Panc1 (cell line): ENCODE measurements around the gene GABARAP. TPM values are rescaled to one million over a fixed set of nuclear protein-coding genes. Genes with fewer than 3 reads are reported as not detected.

Experiments used
- ATAC-seq: fragments of 200-7000 bp; cut with Tn5 transposase; 2 replicates; pipeline ENCODE4 v1.9.1; 2020; ENCODE audit warnings: mild to moderate bottlenecking, moderate library complexity
- BruUV-seq: library from RNA; stranded (reverse); fragments of 400-500 nt; replicated peaks from 2 replicates; lab custom pipeline; 2021; lab: Mats Ljungman, UMichigan
- CTCF ChIA-PET: fragments of 300-600 bp; sonication (Branson Sonifier 250); formaldehyde crosslinking; loops from one replicate; lab custom pipeline; 2022; ENCODE audit warnings: antibody characterized with exemption; lab: Charles Lee
- POLR2A ChIA-PET: fragments of 300-600 bp; sonication (Branson Sonifier 250); formaldehyde crosslinking; loops from one replicate; lab custom pipeline; 2022; ENCODE audit warnings: antibody characterized with exemption; lab: Charles Lee
- DNase-seq: peaks from one replicate; pipeline ENCODE4 v3.0.0-alpha.2; 2010; ENCODE audit warnings: low read depth, low spot score
- H3K27ac ChIP-seq: 2 replicates; pipeline ENCODE4 v1.5.1; 2011; ENCODE audit warnings: mild to moderate bottlenecking, low read length, inconsistent platforms
- H3K27me3 ChIP-seq: fragments of 200-500 bp; sonication (Bioruptor generic); 2 replicates; pipeline ENCODE4 v1.6.0; 2014; ENCODE audit warnings: low read length, inconsistent platforms; ENCODE audit not compliant: control insufficient read depth, insufficient read depth
- H3K36me3 ChIP-seq: fragments of 200-500 bp; sonication (Bioruptor generic); 2 replicates; pipeline ENCODE4 v1.5.1; 2014; ENCODE audit warnings: inconsistent platforms, mild to moderate bottlenecking, low read length, moderate library complexity; ENCODE audit not compliant: control insufficient read depth, insufficient read depth
- H3K4me1 ChIP-seq: 2 replicates; pipeline ENCODE4 v1.5.1; 2011; ENCODE audit warnings: inconsistent platforms, mild to moderate bottlenecking, low read length, moderate library complexity; ENCODE audit not compliant: control insufficient read depth, insufficient read depth
- H3K4me3 ChIP-seq, 2 experiments: 2 replicates each; pipeline ENCODE4 v1.5.1; 2011 to 2012; ENCODE audit warnings: low read depth in 2 of 2, low read length in 2 of 2, mild to moderate bottlenecking in 2 of 2, inconsistent platforms in 1 of 2, moderate library complexity in 1 of 2
- H3K9me3 ChIP-seq: fragments of 200-500 bp; sonication (Bioruptor generic); 2 replicates; pipeline ENCODE4 v1.5.1; 2014; ENCODE audit warnings: low read depth, mild to moderate bottlenecking, inconsistent platforms, low read length, moderate library complexity; ENCODE audit not compliant: control insufficient read depth, insufficient read depth
- POLR2AphosphoS5 ChIP-seq: IDR thresholded peaks from 2 replicates; pipeline ENCODE4 v1.6.1; 2012; ENCODE audit warnings: mild to moderate bottlenecking, low read depth, low read length, moderate library complexity
- SIN3A ChIP-seq: IDR thresholded peaks from 2 replicates; pipeline ENCODE4 v1.6.1; 2012; ENCODE audit warnings: low read depth, mild to moderate bottlenecking, low read length, moderate library complexity, borderline replicate concordance; ENCODE audit not compliant: insufficient read depth
- TCF7L2 ChIP-seq: IDR thresholded peaks from 2 replicates; pipeline ENCODE4 v1.6.1; 2011; ENCODE audit warnings: mild to moderate bottlenecking, low read depth, low read length, inconsistent platforms
- in situ Hi-C: cut with HindIII; loops from 2 replicates; pipeline ENCODE4 v1.10.0; 2016; ENCODE audit warnings: low sequenced_read_pairs, low pct_unique_long_range_greater_than_20kb
- intact Hi-C: fragments of 100-400 bp; cut with micrococcal nuclease; formaldehyde crosslinking; loops from one replicate; pipeline ENCODE4 v1.10.0; 2022; ENCODE audit not compliant: unreplicated experiment
- total RNA-seq: library from RNA; stranded (reverse); gene quantifications from one replicate; pipeline ENCODE4 v1.2.1, GENCODE V29; 2021; ENCODE audit not compliant: unreplicated experiment
- TF ChIP-seq, protein P1 (sequence below): fragments of 450-650 bp; IDR thresholded peaks from 2 replicates; pipeline ENCODE4 v1.5.1; 2017; ENCODE audit warnings: mild to moderate bottlenecking
- TF ChIP-seq, protein P2 (sequence below), 2 experiments: IDR thresholded peaks; 2 replicates each; pipeline ENCODE4 v1.6.1; 2011 to 2012; ENCODE audit warnings: low read depth in 2 of 2, control low read depth in 1 of 2, low read length in 1 of 2, mild to moderate bottlenecking in 1 of 2, moderate library complexity in 1 of 2; ENCODE audit not compliant: insufficient read depth in 1 of 2

GABARAP gene
- total RNA-seq, 1 experiment from 2014 or later, result 289 TPM

DNA sequence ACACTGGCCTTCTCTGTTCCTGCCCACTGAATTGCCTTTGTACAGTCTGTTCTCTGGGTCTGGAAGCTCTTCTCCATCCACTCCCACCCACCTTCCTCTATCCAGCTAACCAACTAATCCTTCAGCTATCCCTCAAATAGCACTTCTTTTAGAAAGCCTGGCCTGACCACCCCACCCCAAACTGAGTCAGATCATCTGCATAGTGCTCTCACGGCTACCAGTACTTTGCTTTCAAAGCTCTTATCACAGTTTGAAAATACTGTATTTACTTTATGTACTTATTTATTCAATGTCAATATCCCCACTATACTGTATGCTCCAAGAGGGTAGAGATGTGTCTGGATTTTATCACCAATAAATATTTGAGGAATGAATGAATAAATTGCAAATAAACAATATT lies 24.5 kb upstream of the GABARAP start:
- H3K27ac ChIP-seq, result no peak overlapping the region
- BruUV-seq, result no TSS peak
- H3K4me1 ChIP-seq, result peaks cover 15% of the 10 kb centered on the region
- peaks cover 3% of the 10 kb centered on the region; the same call in 1 of the 2 replicates for H3K36me3 ChIP-seq
- ChIA-PET POLR2A (interaction anchor here (0.7 kb wide), 2 partner anchors 17 to 28 kb away, joined by 3 to 6 read pairs; partner anchors contain the start of gene PHF23), CTCF (no interaction called here)
- no peaks in the 10 kb centered on the region for H3K27me3 ChIP-seq
- in situ Hi-C loops, result no loop called here
- intact Hi-C loops, result no loop called here
- DNase-seq (no peak), ATAC-seq (no peak)
- TF ChIP-seq, protein P1, sequence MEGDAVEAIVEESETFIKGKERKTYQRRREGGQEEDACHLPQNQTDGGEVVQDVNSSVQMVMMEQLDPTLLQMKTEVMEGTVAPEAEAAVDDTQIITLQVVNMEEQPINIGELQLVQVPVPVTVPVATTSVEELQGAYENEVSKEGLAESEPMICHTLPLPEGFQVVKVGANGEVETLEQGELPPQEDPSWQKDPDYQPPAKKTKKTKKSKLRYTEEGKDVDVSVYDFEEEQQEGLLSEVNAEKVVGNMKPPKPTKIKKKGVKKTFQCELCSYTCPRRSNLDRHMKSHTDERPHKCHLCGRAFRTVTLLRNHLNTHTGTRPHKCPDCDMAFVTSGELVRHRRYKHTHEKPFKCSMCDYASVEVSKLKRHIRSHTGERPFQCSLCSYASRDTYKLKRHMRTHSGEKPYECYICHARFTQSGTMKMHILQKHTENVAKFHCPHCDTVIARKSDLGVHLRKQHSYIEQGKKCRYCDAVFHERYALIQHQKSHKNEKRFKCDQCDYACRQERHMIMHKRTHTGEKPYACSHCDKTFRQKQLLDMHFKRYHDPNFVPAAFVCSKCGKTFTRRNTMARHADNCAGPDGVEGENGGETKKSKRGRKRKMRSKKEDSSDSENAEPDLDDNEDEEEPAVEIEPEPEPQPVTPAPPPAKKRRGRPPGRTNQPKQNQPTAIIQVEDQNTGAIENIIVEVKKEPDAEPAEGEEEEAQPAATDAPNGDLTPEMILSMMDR, result no peak
- TF ChIP-seq SIN3A (no peak), POLR2AphosphoS5 (no peak), TCF7L2 (no peak)
- TF ChIP-seq, protein P2, sequence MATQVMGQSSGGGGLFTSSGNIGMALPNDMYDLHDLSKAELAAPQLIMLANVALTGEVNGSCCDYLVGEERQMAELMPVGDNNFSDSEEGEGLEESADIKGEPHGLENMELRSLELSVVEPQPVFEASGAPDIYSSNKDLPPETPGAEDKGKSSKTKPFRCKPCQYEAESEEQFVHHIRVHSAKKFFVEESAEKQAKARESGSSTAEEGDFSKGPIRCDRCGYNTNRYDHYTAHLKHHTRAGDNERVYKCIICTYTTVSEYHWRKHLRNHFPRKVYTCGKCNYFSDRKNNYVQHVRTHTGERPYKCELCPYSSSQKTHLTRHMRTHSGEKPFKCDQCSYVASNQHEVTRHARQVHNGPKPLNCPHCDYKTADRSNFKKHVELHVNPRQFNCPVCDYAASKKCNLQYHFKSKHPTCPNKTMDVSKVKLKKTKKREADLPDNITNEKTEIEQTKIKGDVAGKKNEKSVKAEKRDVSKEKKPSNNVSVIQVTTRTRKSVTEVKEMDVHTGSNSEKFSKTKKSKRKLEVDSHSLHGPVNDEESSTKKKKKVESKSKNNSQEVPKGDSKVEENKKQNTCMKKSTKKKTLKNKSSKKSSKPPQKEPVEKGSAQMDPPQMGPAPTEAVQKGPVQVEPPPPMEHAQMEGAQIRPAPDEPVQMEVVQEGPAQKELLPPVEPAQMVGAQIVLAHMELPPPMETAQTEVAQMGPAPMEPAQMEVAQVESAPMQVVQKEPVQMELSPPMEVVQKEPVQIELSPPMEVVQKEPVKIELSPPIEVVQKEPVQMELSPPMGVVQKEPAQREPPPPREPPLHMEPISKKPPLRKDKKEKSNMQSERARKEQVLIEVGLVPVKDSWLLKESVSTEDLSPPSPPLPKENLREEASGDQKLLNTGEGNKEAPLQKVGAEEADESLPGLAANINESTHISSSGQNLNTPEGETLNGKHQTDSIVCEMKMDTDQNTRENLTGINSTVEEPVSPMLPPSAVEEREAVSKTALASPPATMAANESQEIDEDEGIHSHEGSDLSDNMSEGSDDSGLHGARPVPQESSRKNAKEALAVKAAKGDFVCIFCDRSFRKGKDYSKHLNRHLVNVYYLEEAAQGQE (IDR thresholded peaks at IDR 0.05; ENCODE audit: insufficient read depth in 1 of 2, low read depth in 2 of 2, low read length in 1 of 2), result no peak
- no peaks in the 10 kb centered on the region for H3K9me3 ChIP-seq
- H3K4me3 ChIP-seq, result no peak overlapping the region

DNA sequence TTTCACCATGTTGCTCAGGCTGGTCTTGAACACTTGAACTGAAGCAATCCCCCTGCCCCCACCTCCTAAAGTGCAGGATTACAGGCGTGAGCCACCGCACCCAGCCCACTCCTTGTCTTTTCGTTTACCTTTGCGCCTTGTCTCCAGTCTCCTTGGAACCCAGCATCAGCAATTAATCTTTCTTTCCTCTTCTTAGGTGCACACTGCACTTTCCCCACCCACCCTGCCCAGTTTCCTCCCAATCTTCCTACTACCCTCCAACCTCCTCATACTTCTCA lies 21.5 kb upstream of the GABARAP start:
- ChIA-PET CTCF (interaction anchor here (0.6 kb wide), 1 partner anchor 196 kb away, joined by 10 read pairs; no protein-coding TSS in a partner anchor), POLR2A (no interaction called here)
- BruUV-seq, result no TSS peak
- no peak for TF ChIP-seq TCF7L2
- TF ChIP-seq SIN3A, result no peak
- TF ChIP-seq, protein P2 (IDR thresholded peaks at IDR 0.05; ENCODE audit: insufficient read depth in 1 of 2, low read depth in 2 of 2, low read length in 1 of 2), result no peak
- TF ChIP-seq, protein P1, result no peak
- TF ChIP-seq POLR2AphosphoS5, result no peak
- no peaks in the 10 kb centered on the region for H3K9me3 ChIP-seq
- H3K27me3 ChIP-seq, result no peaks in the 10 kb centered on the region
- no peak for ATAC-seq
- H3K27ac ChIP-seq, result peak overlapping the region; percentile 81
- peaks cover 3% of the 10 kb centered on the region; the same call in 1 of the 2 replicates for H3K36me3 ChIP-seq
- peaks cover 22% of the 10 kb centered on the region for H3K4me1 ChIP-seq
- intact Hi-C loops (no loop called here), in situ Hi-C loops (no loop called here)
- DNase-seq, result no peak
- H3K4me3 ChIP-seq, result peak overlapping the region; percentile 50 to 65; a peak in 3 of 4 replicates
